ENCODE data around the gene EPX.

GRCh38 chr17:58215685-58216084 lies 23.2 kb downstream of the EPX start:
- TF ChIP-seq CTCF (IDR thresholded peaks at IDR 0.05) (no peak), POLR2A (IDR thresholded peaks at IDR 0.05) (no peak)

All from Peyer's patch (tissue), 4 donors.